Activated naive CD8-positive, alpha-beta T cell treated with anti-CD3 and anti-CD28 coated beads, Interleukin-2, amount 50 U/mL, for 24 hours (primary cell): ENCODE data around the gene EVL.

Source experiments
- ATAC-seq: fragments of 150-1000 bp; cut with Tn5 transposase; one replicate; pipeline ENCODE4 v1.10.0; 2021
- DNase-seq: peaks from one replicate; pipeline ENCODE4 v3.0.0; 2021
- H3K27ac Mint-ChIP-seq: one replicate; pipeline ENCODE4 v1.8.0; 2021; ENCODE audit warnings: mild to moderate bottlenecking, mixed read lengths
- H3K27me3 Mint-ChIP-seq: one replicate; pipeline ENCODE4 v1.8.0; 2021; ENCODE audit warnings: mixed read lengths
- H3K36me3 Mint-ChIP-seq: one replicate; pipeline ENCODE4 v1.8.0; 2021; ENCODE audit warnings: low read depth, mixed read lengths
- H3K4me1 Mint-ChIP-seq: one replicate; pipeline ENCODE4 v1.8.0; 2021; ENCODE audit warnings: mixed read lengths
- H3K4me3 Mint-ChIP-seq: one replicate; pipeline ENCODE4 v1.8.0; 2021; ENCODE audit warnings: mild to moderate bottlenecking, moderate library complexity, mixed read lengths
- H3K9me3 Mint-ChIP-seq: one replicate; pipeline ENCODE4 v1.8.0; 2021; ENCODE audit warnings: mixed read lengths

EVL gene

DNA sequence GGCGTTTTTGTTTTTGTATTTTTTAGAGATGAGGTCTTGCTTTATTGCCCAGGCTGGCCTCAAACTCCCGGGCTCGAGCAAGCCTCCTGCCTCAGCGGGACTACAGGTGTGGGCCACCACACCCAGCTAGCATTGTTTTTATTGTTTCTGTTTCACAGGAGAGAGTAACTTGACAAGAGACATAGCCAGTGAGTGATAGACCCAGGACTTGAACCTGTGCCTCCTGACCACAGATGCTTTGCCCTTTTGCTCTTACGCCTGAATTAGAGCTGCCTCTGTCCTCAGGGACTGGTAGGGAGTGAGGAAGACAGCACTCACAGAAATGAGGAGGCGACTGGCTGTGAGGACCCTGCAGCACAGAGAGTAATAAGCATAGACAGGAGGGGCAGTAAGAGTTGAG lies 2.3 kb downstream of the EVL start:
- Mint-ChIP-seq H3K27ac (peak overlapping the region; percentile 98), H3K4me1 (peaks cover 98% of the 10 kb centered on the region), H3K36me3 (peaks cover 20% of the 10 kb centered on the region)

DNA sequence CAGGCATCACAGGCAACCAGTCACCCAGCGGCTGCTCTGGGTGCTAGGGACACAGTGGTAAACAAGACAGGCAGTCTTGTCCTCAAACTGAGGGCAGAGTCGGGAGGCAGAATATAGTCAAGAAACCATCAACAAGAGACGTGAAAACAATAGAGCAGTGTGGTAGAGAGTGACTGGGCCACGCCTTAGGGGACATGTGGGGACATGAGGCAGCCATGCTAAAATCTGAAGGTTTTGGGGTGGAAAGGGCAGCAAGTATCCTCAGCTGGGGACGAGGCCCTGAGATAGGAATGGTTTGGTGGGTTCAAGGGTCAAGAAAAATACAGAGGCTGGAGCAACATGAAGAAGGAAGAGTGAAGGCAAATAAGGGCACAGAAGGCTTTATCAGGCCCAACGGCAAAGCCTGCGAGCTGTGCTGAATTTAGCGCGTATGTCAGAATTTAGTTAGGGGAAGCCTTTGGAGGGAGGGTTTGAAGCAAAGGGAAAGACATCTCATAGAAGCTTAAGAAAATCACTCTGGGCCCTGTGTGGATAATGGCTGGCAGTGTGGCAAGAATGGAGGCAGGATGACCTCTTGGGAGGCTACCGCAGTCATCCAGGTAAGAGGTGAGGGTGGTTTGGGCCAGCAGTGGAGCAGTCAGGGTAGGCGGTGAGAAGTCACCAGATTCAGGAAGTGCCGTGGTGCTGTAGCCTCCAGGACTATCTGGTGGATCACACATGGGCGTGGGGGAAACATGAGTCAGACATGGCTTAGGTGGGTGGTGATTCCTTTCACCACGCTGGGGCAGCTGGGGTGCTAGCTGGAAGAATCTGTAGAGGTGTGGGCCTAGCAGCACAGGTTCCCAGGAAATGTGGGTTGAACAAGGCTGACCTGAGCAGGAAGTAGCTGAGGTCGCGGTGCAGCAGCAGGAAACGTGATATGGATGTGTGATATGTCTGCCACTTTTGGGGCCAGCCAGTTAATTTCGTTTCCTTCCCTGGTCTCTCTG lies 3.0 kb downstream of the EVL start:
- DNase-seq (peak; percentile 84), ATAC-seq (peak; percentile 65)
- H3K4me3 Mint-ChIP-seq: peak overlapping the region; percentile 83
- H3K36me3 Mint-ChIP-seq: peaks cover 28% of the 10 kb centered on the region
- H3K4me1 Mint-ChIP-seq: peaks cover 98% of the 10 kb centered on the region
- H3K27me3 Mint-ChIP-seq: peaks cover 2% of the 10 kb centered on the region
- H3K9me3 Mint-ChIP-seq: no peaks in the 10 kb centered on the region
- peak overlapping the region; percentile 98 for H3K27ac Mint-ChIP-seq

More for the DNA sequence above, 2.3 kb downstream of the EVL start:
- H3K27me3 Mint-ChIP-seq: peaks cover 2% of the 10 kb centered on the region
- ATAC-seq: no peak
- H3K9me3 Mint-ChIP-seq: no peaks in the 10 kb centered on the region
- peak overlapping the region; percentile 83 for H3K4me3 Mint-ChIP-seq
- no peak for DNase-seq

- Mint-ChIP-seq H3K27ac (peak overlapping the region; percentile 98), H3K36me3 (peaks cover 34% of the 10 kb centered on the region), H3K4me3 (peak overlapping the region; percentile 83), H3K4me1 (peaks cover 97% of the 10 kb centered on the region), H3K27me3 (peaks cover 2% of the 10 kb centered on the region), H3K9me3 (no peaks in the 10 kb centered on the region)
- DNase-seq (no peak), ATAC-seq (no peak)
Observed at GRCh38 chr14:100069161-100069800, 4.1 kb downstream of the EVL start.

DNA sequence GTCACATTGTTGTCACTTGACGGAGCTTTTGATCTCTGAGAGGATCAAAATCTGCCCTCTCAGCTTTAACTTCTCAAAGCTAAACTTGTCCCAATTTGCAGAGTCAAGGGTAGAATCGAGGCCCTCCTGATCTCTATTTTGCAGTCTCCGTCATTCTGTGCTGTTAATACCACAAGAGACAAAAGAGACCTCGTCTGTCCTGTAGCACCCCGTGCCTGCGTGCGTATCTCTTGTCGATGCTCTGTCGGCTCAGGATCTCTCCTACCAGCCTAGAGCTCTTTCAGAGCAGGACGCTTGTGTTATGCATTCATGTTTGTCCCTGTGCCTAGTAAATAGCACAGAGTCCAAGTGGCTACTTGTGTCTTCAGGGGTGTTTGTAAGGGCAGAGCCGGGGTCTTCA lies 5.1 kb downstream of the EVL start:
- peak overlapping the region; percentile 98 for H3K27ac Mint-ChIP-seq
- peaks cover 39% of the 10 kb centered on the region for H3K36me3 Mint-ChIP-seq
- peak overlapping the region; percentile 83 for H3K4me3 Mint-ChIP-seq
- no peaks in the 10 kb centered on the region for H3K9me3 Mint-ChIP-seq
- H3K27me3 Mint-ChIP-seq: peaks cover 2% of the 10 kb centered on the region
- ATAC-seq (no peak), DNase-seq (no peak)
- peaks cover 97% of the 10 kb centered on the region for H3K4me1 Mint-ChIP-seq

GRCh38 chr14:100071545-100071944 lies 6.3 kb downstream of the EVL start:
- Mint-ChIP-seq H3K27ac (peak overlapping the region; percentile 98), H3K36me3 (peaks cover 35% of the 10 kb centered on the region), H3K9me3 (no peaks in the 10 kb centered on the region), H3K27me3 (no peaks in the 10 kb centered on the region), H3K4me1 (peaks cover 97% of the 10 kb centered on the region), H3K4me3 (peak overlapping the region; percentile 84)
- DNase-seq (no peak), ATAC-seq (no peak)

- Mint-ChIP-seq H3K27ac (peak overlapping the region; percentile 98), H3K27me3 (no peaks in the 10 kb centered on the region)
Observed at GRCh38 chr14:100072783-100073346, 7.6 kb downstream of the EVL start.

GRCh38 chr14:100073576-100074430 lies 8.6 kb downstream of the EVL start:
- peaks cover 33% of the 10 kb centered on the region for H3K36me3 Mint-ChIP-seq
- DNase-seq: peak; percentile 45
- no peaks in the 10 kb centered on the region for H3K9me3 Mint-ChIP-seq
- H3K27me3 Mint-ChIP-seq: no peaks in the 10 kb centered on the region
- peak overlapping the region; percentile 84 for H3K4me3 Mint-ChIP-seq
- no peak for ATAC-seq
- H3K4me1 Mint-ChIP-seq: peaks cover 97% of the 10 kb centered on the region
- peak overlapping the region; percentile 98 for H3K27ac Mint-ChIP-seq

More at GRCh38 chr14:100072783-100073346, 7.6 kb downstream of the EVL start:
- peak; percentile 69 for DNase-seq
- Mint-ChIP-seq H3K4me3 (peak overlapping the region; percentile 84), H3K4me1 (peaks cover 97% of the 10 kb centered on the region), H3K9me3 (no peaks in the 10 kb centered on the region), H3K36me3 (peaks cover 38% of the 10 kb centered on the region)
- no peak for ATAC-seq

GRCh38 chr14:100074431-100075100 lies 9.3 kb downstream of the EVL start:
- no peaks in the 10 kb centered on the region for H3K9me3 Mint-ChIP-seq
- peak overlapping the region; percentile 84 for H3K4me3 Mint-ChIP-seq
- H3K36me3 Mint-ChIP-seq: peaks cover 37% of the 10 kb centered on the region
- peak overlapping the region; percentile 98 for H3K27ac Mint-ChIP-seq
- no peak for ATAC-seq
- no peaks in the 10 kb centered on the region for H3K27me3 Mint-ChIP-seq
- H3K4me1 Mint-ChIP-seq: peaks cover 97% of the 10 kb centered on the region
- DNase-seq: no peak

GRCh38 chr14:100075681-100076080 lies 10.5 kb downstream of the EVL start:
- Mint-ChIP-seq H3K4me3 (peak overlapping the region; percentile 84), H3K27me3 (no peaks in the 10 kb centered on the region), H3K36me3 (peaks cover 36% of the 10 kb centered on the region), H3K27ac (peak overlapping the region; percentile 98), H3K4me1 (peaks cover 97% of the 10 kb centered on the region), H3K9me3 (no peaks in the 10 kb centered on the region)
- ATAC-seq (no peak), DNase-seq (no peak)

DNA sequence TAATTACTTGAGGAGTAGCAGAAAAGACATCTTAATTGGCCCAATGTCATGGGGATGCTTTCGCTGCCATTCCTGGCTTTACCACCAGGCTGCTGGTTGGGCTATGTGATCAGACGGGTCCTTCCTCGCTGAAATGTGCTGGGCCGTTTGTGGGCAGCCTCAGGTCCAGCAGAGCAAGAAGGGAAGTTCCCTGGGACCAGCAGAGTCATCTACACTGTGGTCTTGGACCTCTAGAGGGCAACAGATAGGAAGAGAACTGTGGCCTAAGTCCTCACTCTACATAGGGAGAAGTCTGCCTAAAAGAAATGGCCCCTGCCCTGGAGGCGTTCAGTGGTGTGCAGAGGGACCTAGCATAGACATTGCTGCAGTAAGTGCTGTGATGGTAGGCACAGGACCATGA lies 10.9 kb downstream of the EVL start:
- peak; percentile 59 for DNase-seq
- Mint-ChIP-seq H3K4me1 (peaks cover 97% of the 10 kb centered on the region), H3K36me3 (peaks cover 33% of the 10 kb centered on the region), H3K4me3 (peak overlapping the region; percentile 84), H3K27ac (peak overlapping the region; percentile 98), H3K9me3 (no peaks in the 10 kb centered on the region), H3K27me3 (no peaks in the 10 kb centered on the region)
- peak; percentile 38 for ATAC-seq

DNA sequence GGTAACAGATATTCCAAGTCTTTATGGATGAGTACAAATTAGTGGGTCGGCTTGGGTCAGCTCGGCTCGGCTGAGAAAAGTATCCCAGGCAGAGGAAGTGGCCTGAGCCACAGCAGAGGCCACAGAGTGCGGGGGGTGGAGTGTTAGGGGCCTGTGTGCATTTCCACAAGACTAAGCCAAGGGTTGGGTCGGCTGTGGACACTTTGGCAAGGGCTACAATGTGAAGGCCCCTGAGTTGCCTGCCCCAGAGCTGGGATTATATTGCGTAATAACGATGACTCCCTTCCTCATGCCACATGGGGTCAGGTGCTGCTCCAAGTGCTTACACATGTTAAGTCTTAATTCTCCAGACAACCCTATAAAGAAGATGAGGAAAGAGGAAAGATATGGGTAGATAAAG lies 11.4 kb downstream of the EVL start:
- ATAC-seq (no peak), DNase-seq (no peak)
- Mint-ChIP-seq H3K9me3 (no peaks in the 10 kb centered on the region), H3K4me3 (peak overlapping the region; percentile 84), H3K27ac (peak overlapping the region; percentile 98), H3K27me3 (no peaks in the 10 kb centered on the region), H3K4me1 (peaks cover 97% of the 10 kb centered on the region), H3K36me3 (peaks cover 33% of the 10 kb centered on the region)

DNA sequence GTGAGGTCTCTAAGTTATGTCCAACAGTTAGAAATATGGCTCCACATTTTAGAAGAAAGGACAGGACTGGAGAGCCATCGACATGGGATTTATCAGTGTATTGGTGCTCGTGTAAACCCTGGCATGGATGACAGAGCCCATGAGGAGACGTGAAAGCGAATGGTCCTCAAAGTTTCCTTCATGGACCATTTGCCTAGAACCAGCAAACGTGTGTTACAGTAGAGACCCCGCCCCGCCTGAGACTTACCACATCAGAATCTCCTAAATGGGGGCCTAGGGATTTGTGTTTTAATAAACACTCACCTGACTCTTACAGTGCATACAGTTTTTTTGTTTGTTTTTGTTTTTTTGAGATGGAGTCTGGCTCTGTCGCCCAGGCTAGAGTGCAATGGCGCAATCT lies 12.2 kb downstream of the EVL start:
- no peak for DNase-seq
- Mint-ChIP-seq H3K4me3 (peak overlapping the region; percentile 84), H3K9me3 (no peaks in the 10 kb centered on the region), H3K4me1 (peaks cover 98% of the 10 kb centered on the region), H3K36me3 (peaks cover 34% of the 10 kb centered on the region), H3K27me3 (no peaks in the 10 kb centered on the region), H3K27ac (peak overlapping the region; percentile 98)
- ATAC-seq: no peak

DNA sequence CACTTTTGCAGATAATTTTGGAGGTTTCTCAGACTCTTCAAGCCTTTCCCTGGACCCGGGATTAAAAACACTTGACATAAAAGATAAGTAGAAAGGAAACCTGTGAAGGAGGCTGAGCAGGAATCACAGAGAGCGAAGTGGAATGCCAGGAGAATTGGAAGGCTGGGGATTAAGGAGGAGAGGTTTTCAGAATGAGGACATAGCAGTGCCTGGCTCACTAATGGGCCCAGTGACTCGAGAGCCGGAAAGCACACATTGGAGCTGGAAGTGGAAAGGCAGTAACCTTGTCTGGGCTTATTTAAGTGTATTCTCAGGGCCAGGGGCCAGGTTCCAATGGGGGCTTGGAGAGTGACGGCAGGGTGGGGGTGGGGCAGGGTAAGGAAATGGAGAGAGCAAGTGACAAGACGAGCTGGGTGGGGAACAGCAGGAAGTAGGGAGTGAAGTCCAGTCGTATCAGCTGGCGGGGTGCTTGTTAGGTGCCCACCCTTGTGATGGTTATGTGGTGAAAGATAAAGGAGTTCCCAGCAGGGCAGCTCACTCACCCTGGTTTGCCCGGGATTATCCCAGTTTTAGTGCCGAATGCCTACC lies 13.1 kb downstream of the EVL start:
- Mint-ChIP-seq H3K27me3 (no peaks in the 10 kb centered on the region), H3K4me1 (peaks cover 98% of the 10 kb centered on the region), H3K27ac (peak overlapping the region; percentile 98), H3K36me3 (peaks cover 35% of the 10 kb centered on the region), H3K4me3 (peak overlapping the region; percentile 84), H3K9me3 (no peaks in the 10 kb centered on the region)
- ATAC-seq: no peak
- no peak for DNase-seq
